ENCODE data around the gene KCTD10.
"Not testable (repeated sequence)": the region's sequence is repeated elsewhere in the genome, so short reads cannot be mapped to it uniquely, and the experiment has no call there.

Gene KCTD10

GRCh38 chr12:109446869-109447268 is 30.2 kb downstream of the KCTD10 start:
- no peak for DNase-seq

- DNase-seq = no peak
Observed at GRCh38 chr12:109445191-109445609, 31.9 kb downstream of the KCTD10 start.

GRCh38 chr12:109444259-109444658 is 32.8 kb downstream of the KCTD10 start:
- no peak for DNase-seq

- DNase-seq = no peak
Observed at GRCh38 chr12:109443794-109444193, 33.3 kb downstream of the KCTD10 start.

- DNase-seq = no peak
Observed at GRCh38 chr12:109440851-109441490, 36.1 kb downstream of the KCTD10 start.

- DNase-seq = not testable (repeated sequence)
Observed at GRCh38 chr12:109439951-109440350, 37.1 kb downstream of the KCTD10 start.

GRCh38 chr12:109439181-109439580 is 37.9 kb downstream of the KCTD10 start:
- no peak for DNase-seq

GRCh38 chr12:109436188-109436560 is 40.9 kb downstream of the KCTD10 start:
- no peak for DNase-seq

GRCh38 chr12:109435428-109436187 is 41.5 kb downstream of the KCTD10 start:
- DNase-seq = no peak

- DNase-seq = no peak
Observed at GRCh38 chr12:109434582-109434981, 42.5 kb downstream of the KCTD10 start.

GRCh38 chr12:109433618-109434017 is 43.5 kb downstream of the KCTD10 start:
- no peak for DNase-seq

GRCh38 chr12:109432842-109433304 is 44.2 kb downstream of the KCTD10 start:
- peak; percentile 52 to 74 for DNase-seq

- no peak for DNase-seq
Observed at GRCh38 chr12:109432431-109432830, 44.7 kb downstream of the KCTD10 start.

GRCh38 chr12:109430244-109430643 is 46.9 kb downstream of the KCTD10 start:
- no peak for DNase-seq

GRCh38 chr12:109428804-109429203 is 48.3 kb downstream of the KCTD10 start:
- not testable (repeated sequence) for DNase-seq

GRCh38 chr12:109428037-109428629 is 49.0 kb downstream of the KCTD10 start:
- DNase-seq = peak; percentile 56 to 74

- DNase-seq = no peak
Observed at GRCh38 chr12:109423392-109423791, 53.7 kb downstream of the KCTD10 start.

- no peak for DNase-seq
Observed at GRCh38 chr12:109422251-109422650, 54.8 kb downstream of the KCTD10 start.

- no peak for DNase-seq
Observed at GRCh38 chr12:109421355-109422087, 55.6 kb downstream of the KCTD10 start.

GRCh38 chr12:109418848-109419480 is 58.1 kb downstream of the KCTD10 start:
- no peak for DNase-seq

- not testable (repeated sequence) for DNase-seq
Observed at GRCh38 chr12:109406147-109406546, 71.0 kb downstream of the KCTD10 start.

- DNase-seq = not testable (repeated sequence)
Observed at GRCh38 chr12:109404841-109405240, 72.3 kb downstream of the KCTD10 start.

Data from NCI-H187 (cell line).